Natural killer cell (primary cell): Measurements from ENCODE around the gene CYSRT1. TPM values are rescaled to one million over a fixed set of nuclear protein-coding genes. Genes with fewer than 3 reads are reported as not detected.

Experiments
- ATAC-seq, 3 donors: fragments of 150-1000 bp in 2 of 3; fragments of 200-7000 bp in 1 of 3; cut with Tn5 transposase; 1 replicate in 1 of 3; 2 replicates in 2 of 3; pipeline ENCODE4 v1.10.0; 2021; ENCODE audit warnings: mild to moderate bottlenecking in 2 of 3, moderate library complexity in 2 of 3
- DNase-seq, 2 donors: peaks; one replicate each; pipeline versions ENCODE4 v3.0.0 to v3.0.0-alpha.2; 2013 to 2021; ENCODE audit warnings: mixed read lengths in 1 of 2
- H3K27ac ChIP-seq: one replicate; pipeline ENCODE4 v1.5.1; 2013; ENCODE audit warnings: mild to moderate bottlenecking, low read length
- H3K27me3 ChIP-seq: one replicate; pipeline ENCODE4 v1.6.1; 2013; ENCODE audit warnings: low read length; ENCODE audit not compliant: control insufficient read depth, insufficient read depth
- H3K36me3 ChIP-seq: one replicate; pipeline ENCODE4 v1.6.1; 2013; ENCODE audit warnings: low read length; ENCODE audit not compliant: control insufficient read depth, insufficient read depth
- H3K4me1 ChIP-seq: one replicate; pipeline ENCODE4 v1.6.1; 2013; ENCODE audit warnings: low read length; ENCODE audit not compliant: control insufficient read depth, insufficient read depth
- H3K4me3 ChIP-seq: one replicate; pipeline ENCODE4 v1.5.1; 2013; ENCODE audit warnings: low read length
- H3K9me3 ChIP-seq: one replicate; pipeline ENCODE4 v1.6.1; 2013; ENCODE audit warnings: low read length; ENCODE audit not compliant: control insufficient read depth, insufficient read depth
- H3K27ac Mint-ChIP-seq, 2 donors: one replicate each; pipeline ENCODE4 v1.8.0; 2022; ENCODE audit warnings: mild to moderate bottlenecking in 2 of 2, mixed read lengths in 2 of 2, moderate library complexity in 1 of 2
- H3K27me3 Mint-ChIP-seq, 2 donors: one replicate each; pipeline ENCODE4 v1.8.0; 2022; ENCODE audit warnings: low read depth in 2 of 2, mixed read lengths in 2 of 2
- H3K36me3 Mint-ChIP-seq: one replicate; pipeline ENCODE4 v1.8.0; 2022; ENCODE audit warnings: mixed read lengths
- H3K4me1 Mint-ChIP-seq, 2 donors: one replicate each; pipeline ENCODE4 v1.8.0; 2022; ENCODE audit warnings: mixed read lengths in 2 of 2
- H3K4me3 Mint-ChIP-seq: one replicate; pipeline ENCODE4 v1.8.0; 2022; ENCODE audit warnings: mild to moderate bottlenecking, moderate library complexity, mixed read lengths
- H3K9me3 Mint-ChIP-seq, 2 donors: one replicate each; pipeline ENCODE4 v1.8.0; 2022; ENCODE audit warnings: mixed read lengths in 2 of 2
- WGBS: methylation state at CpG from one replicate; pipeline ENCODE4 v1.1.7; 2013; ENCODE audit warnings: missing lambda C conversion rate; ENCODE audit not compliant: insufficient coverage; 5-methylcytosine and 5-hydroxymethylcytosine counted together
- intact Hi-C: fragments of 100-400 bp; cut with micrococcal nuclease; formaldehyde crosslinking; loops from one replicate; pipeline ENCODE4 v1.14.2; 2022
- total RNA-seq, 4 donors: library from RNA; stranded (reverse); fragments of 120-200 nt in 1 of 4; gene quantifications; one replicate each; pipeline versions ENCODE4 v1.2.3 to v1.2.4, GENCODE V29; 2013 to 2022
- TF ChIP-seq, protein P1 (sequence below): fragments of 200-600 bp; IDR thresholded peaks from one replicate; pipeline ENCODE4 v1.8.0; 2022; ENCODE audit warnings: antibody characterized with exemption

Gene CYSRT1
- total RNA-seq, 3 donors from 2014 or later (not counting 1 experiment from before 2014, with no cell fraction given) = 0.38 TPM; not detected in 2

- Histone ChIP-seq H3K27ac (no peak overlapping the region), H3K4me1 (peaks cover 4% of the 10 kb centered on the region), H3K27me3 (no peaks in the 10 kb centered on the region), H3K36me3 (peaks cover 44% of the 10 kb centered on the region), H3K4me3 (no peak overlapping the region), H3K9me3 (no peaks in the 10 kb centered on the region)
- no peak for ATAC-seq
- Mint-ChIP-seq H3K9me3 (no peaks in the 10 kb centered on the region), H3K27ac (no peak overlapping the region), H3K36me3 (no peaks in the 10 kb centered on the region), H3K4me1 (no peaks in the 10 kb centered on the region), H3K4me3 (no peak overlapping the region), H3K27me3 (no peaks in the 10 kb centered on the region)
- no peak for DNase-seq
- WGBS = 96% methylated on average over 23 of the region's 23 CpGs
- intact Hi-C loops = no loop called here
- TF ChIP-seq, protein P1, sequence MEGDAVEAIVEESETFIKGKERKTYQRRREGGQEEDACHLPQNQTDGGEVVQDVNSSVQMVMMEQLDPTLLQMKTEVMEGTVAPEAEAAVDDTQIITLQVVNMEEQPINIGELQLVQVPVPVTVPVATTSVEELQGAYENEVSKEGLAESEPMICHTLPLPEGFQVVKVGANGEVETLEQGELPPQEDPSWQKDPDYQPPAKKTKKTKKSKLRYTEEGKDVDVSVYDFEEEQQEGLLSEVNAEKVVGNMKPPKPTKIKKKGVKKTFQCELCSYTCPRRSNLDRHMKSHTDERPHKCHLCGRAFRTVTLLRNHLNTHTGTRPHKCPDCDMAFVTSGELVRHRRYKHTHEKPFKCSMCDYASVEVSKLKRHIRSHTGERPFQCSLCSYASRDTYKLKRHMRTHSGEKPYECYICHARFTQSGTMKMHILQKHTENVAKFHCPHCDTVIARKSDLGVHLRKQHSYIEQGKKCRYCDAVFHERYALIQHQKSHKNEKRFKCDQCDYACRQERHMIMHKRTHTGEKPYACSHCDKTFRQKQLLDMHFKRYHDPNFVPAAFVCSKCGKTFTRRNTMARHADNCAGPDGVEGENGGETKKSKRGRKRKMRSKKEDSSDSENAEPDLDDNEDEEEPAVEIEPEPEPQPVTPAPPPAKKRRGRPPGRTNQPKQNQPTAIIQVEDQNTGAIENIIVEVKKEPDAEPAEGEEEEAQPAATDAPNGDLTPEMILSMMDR = no peak
Observed at GRCh38 chr9:137178201-137178938, 46.6 kb upstream of the CYSRT1 start.

- Mint-ChIP-seq H3K27me3 (no peaks in the 10 kb centered on the region), H3K9me3 (no peaks in the 10 kb centered on the region), H3K4me3 (no peak overlapping the region), H3K4me1 (peaks cover 0 to 2% of the 10 kb centered on the region in 2 donors), H3K36me3 (no peaks in the 10 kb centered on the region), H3K27ac (no peak overlapping the region)
- WGBS = 94% methylated on average over 19 of the region's 19 CpGs
- H3K9me3 ChIP-seq = no peaks in the 10 kb centered on the region
- DNase-seq (no peak), ATAC-seq (no peak)
- peaks cover 51% of the 10 kb centered on the region for H3K36me3 ChIP-seq
- H3K27ac ChIP-seq = no peak overlapping the region
- intact Hi-C loops = no loop called here
- TF ChIP-seq, protein P1 = no peak
- H3K27me3 ChIP-seq = no peaks in the 10 kb centered on the region
- H3K4me1 ChIP-seq = peaks cover 4% of the 10 kb centered on the region
- H3K4me3 ChIP-seq = no peak overlapping the region
Observed at GRCh38 chr9:137178939-137179630, 45.9 kb upstream of the CYSRT1 start.

DNA sequence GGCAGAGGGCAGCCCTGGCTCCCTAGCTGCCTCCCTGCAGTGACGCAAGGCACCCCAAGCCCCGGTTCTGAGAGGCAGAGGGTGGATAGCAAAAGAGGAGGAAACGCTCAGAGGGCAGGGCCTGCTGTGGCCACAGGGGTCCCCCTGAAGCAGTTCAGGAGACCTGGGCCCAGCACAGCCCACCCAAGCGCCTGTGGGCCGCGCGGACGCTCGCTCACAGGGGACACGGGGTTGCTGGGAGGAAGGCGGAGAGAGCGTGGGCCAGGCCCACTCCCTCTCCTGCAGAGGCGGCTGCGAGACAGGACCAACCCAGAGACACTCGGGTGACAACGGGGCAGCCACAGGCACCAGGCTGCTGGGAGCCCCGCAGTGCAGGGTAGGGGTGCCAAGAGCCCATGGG lies 45.2 kb upstream of the CYSRT1 start:
- 97% methylated on average over 17 of the region's 17 CpGs for WGBS
- Histone ChIP-seq H3K9me3 (no peaks in the 10 kb centered on the region), H3K36me3 (peaks cover 58% of the 10 kb centered on the region), H3K27ac (no peak overlapping the region), H3K27me3 (no peaks in the 10 kb centered on the region), H3K4me3 (no peak overlapping the region), H3K4me1 (no peaks in the 10 kb centered on the region)
- no peaks in the 10 kb centered on the region for H3K9me3 Mint-ChIP-seq
- intact Hi-C loops = no loop called here
- no peak overlapping the region for H3K4me3 Mint-ChIP-seq
- H3K4me1 Mint-ChIP-seq = peaks cover 0 to 9% of the 10 kb centered on the region in 2 donors
- H3K27me3 Mint-ChIP-seq = no peaks in the 10 kb centered on the region
- H3K36me3 Mint-ChIP-seq = no peaks in the 10 kb centered on the region
- DNase-seq = no peak
- TF ChIP-seq, protein P1 = no peak
- ATAC-seq = no peak
- H3K27ac Mint-ChIP-seq = no peak overlapping the region
